Tibial artery (tissue), 4 donors: ENCODE results near the gene MIOX.

Experiments used
- DNase-seq, 2 donors: peaks; one replicate each; pipeline ENCODE4 v3.0.0-alpha.2; 2019
- H3K27ac ChIP-seq, 2 donors: fragments of 200-600 bp; sonication (generic) in 1 of 2; 1 replicate in 1 of 2; 2 replicates in 1 of 2; pipeline ENCODE4 v1.5.1; 2018 to 2019; ENCODE audit warnings: mild to moderate bottlenecking in 1 of 2
- H3K27me3 ChIP-seq, 2 donors: fragments of 200-600 bp; sonication (generic) in 1 of 2; one replicate each; pipeline versions ENCODE4 v1.5.1 to v1.6.0; 2016 to 2019
- H3K36me3 ChIP-seq, 3 donors: fragments of 200-600 bp; sonication (generic) in 2 of 3; one replicate each; pipeline ENCODE4 v1.5.1; 2016 to 2019; ENCODE audit warnings: mild to moderate bottlenecking in 2 of 3
- H3K4me1 ChIP-seq, 4 donors: fragments of 200-600 bp; sonication (generic) in 2 of 4; 1 replicate in 3 of 4; 2 replicates in 1 of 4; pipeline ENCODE4 v1.5.1; 2016 to 2019
- H3K4me3 ChIP-seq, 2 donors: fragments of 200-600 bp; sonication (generic) in 1 of 2; 1 replicate in 1 of 2; 2 replicates in 1 of 2; pipeline ENCODE4 v1.5.1; 2018 to 2019; ENCODE audit warnings: mild to moderate bottlenecking in 2 of 2
- H3K9me3 ChIP-seq, 3 donors: fragments of 200-600 bp; sonication (generic) in 1 of 3; one replicate each; pipeline ENCODE4 v1.5.1; 2016 to 2019
- CTCF ChIP-seq, 2 experiments: fragments of 200-600 bp in 1 of 2; fragments of 450-650 bp in 1 of 2; IDR thresholded peaks; one replicate each; pipeline ENCODE4 v1.5.1; 2017 to 2019; ENCODE audit warnings: antibody characterized with exemption in 2 of 2, mild to moderate bottlenecking in 1 of 2, moderate library complexity in 1 of 2
- intact Hi-C: fragments of 100-400 bp; cut with DNase I; formaldehyde crosslinking; loops from one replicate; pipeline ENCODE4 v1.15.0; 2023; ENCODE audit warnings: low total_unique reads

MIOX gene

GRCh38 chr22:50521710-50522109 is 35.1 kb downstream of the MIOX start:
- DNase-seq, result no peak
- intact Hi-C loops, result no loop called here
- no peaks in the 10 kb centered on the region for H3K9me3 ChIP-seq

GRCh38 chr22:50522208-50522805 is 35.6 kb downstream of the MIOX start:
- Histone ChIP-seq H3K27ac (no peak overlapping the region), H3K27me3 (no peaks in the 10 kb centered on the region), H3K4me3 (no peak overlapping the region), H3K36me3 (peaks cover 42 to 69% (median 53%) of the 10 kb centered on the region in 3 donors), H3K9me3 (no peaks in the 10 kb centered on the region), H3K4me1 (peaks cover 0 to 26% (median 19%) of the 10 kb centered on the region in 4 donors)
- TF ChIP-seq CTCF (IDR thresholded peaks at IDR 0.05), result no peak
- DNase-seq, result no peak
- intact Hi-C loops, result no loop called here

More at GRCh38 chr22:50521710-50522109, 35.1 kb downstream of the MIOX start:
- no peak for TF ChIP-seq CTCF (IDR thresholded peaks at IDR 0.05)
- H3K36me3 ChIP-seq, result peaks cover 46 to 75% (median 59%) of the 10 kb centered on the region in 3 donors
- H3K27me3 ChIP-seq, result no peaks in the 10 kb centered on the region
- H3K4me3 ChIP-seq, result no peak overlapping the region
- no peak overlapping the region for H3K27ac ChIP-seq
- peaks cover 0 to 20% (median 16%) of the 10 kb centered on the region in 4 donors for H3K4me1 ChIP-seq

- H3K36me3 ChIP-seq, result peaks cover 36 to 63% (median 47%) of the 10 kb centered on the region in 3 donors
- TF ChIP-seq CTCF (IDR thresholded peaks at IDR 0.05), result no peak
Measured at GRCh38 chr22:50522806-50523438, 36.3 kb downstream of the MIOX start.

GRCh38 chr22:50523458-50523805 is 36.8 kb downstream of the MIOX start:
- no peak for DNase-seq
- intact Hi-C loops, result no loop called here
- Histone ChIP-seq H3K9me3 (no peaks in the 10 kb centered on the region), H3K4me3 (no peak overlapping the region), H3K36me3 (peaks cover 32 to 58% (median 42%) of the 10 kb centered on the region in 3 donors), H3K4me1 (peaks cover 0 to 27% (median 19%) of the 10 kb centered on the region in 4 donors), H3K27me3 (no peaks in the 10 kb centered on the region), H3K27ac (no peak overlapping the region)
- no peak for TF ChIP-seq CTCF (IDR thresholded peaks at IDR 0.05)

More at GRCh38 chr22:50522806-50523438, 36.3 kb downstream of the MIOX start:
- intact Hi-C loops, result no loop called here
- DNase-seq, result no peak
- H3K27ac ChIP-seq, result no peak overlapping the region
- no peak overlapping the region for H3K4me3 ChIP-seq
- no peaks in the 10 kb centered on the region for H3K27me3 ChIP-seq
- H3K4me1 ChIP-seq, result peaks cover 0 to 27% (median 19%) of the 10 kb centered on the region in 4 donors
- no peaks in the 10 kb centered on the region for H3K9me3 ChIP-seq

GRCh38 chr22:50523806-50524675 is 37.4 kb downstream of the MIOX start:
- Histone ChIP-seq H3K27me3 (peaks cover 0 to 1% of the 10 kb centered on the region in 2 donors), H3K4me1 (peaks cover 0 to 29% (median 19%) of the 10 kb centered on the region in 4 donors), H3K4me3 (peak overlapping the region; percentile 65 to 77), H3K27ac (no peak overlapping the region), H3K9me3 (no peaks in the 10 kb centered on the region), H3K36me3 (peaks cover 26 to 52% (median 36%) of the 10 kb centered on the region in 3 donors)
- intact Hi-C loops, result loop anchor here (2.0 kb wide), 1 partner anchor 15 kb away; the partner anchor contains the start of gene NCAPH2
- no peak for DNase-seq
- no peak for TF ChIP-seq CTCF (IDR thresholded peaks at IDR 0.05)
